Measurements from ENCODE around the gene TTLL11. TPM values are rescaled to one million over a fixed set of nuclear protein-coding genes. Genes with fewer than 3 reads are reported as not detected.

Gene TTLL11
- total and polyA plus RNA-seq, 4 donors, result 1.4 to 4.5 (median 3.6) TPM

GRCh38 chr9:122076117-122076516 is 17.0 kb downstream of the TTLL11 start:
- 92% methylated on average over 4 of the region's 4 CpGs for WGBS
- TF ChIP-seq MAX (IDR thresholded peaks at IDR 0.05) (no peak), JUND (IDR thresholded peaks at IDR 0.05) (no peak), FOXA1 (IDR thresholded peaks at IDR 0.05) (no peak), ATF3 (IDR thresholded peaks at IDR 0.05) (no peak), HNF4G (IDR thresholded peaks at IDR 0.05) (no peak), TAF1 (conservative IDR thresholded peaks at IDR 0.05) (no peak)
- Histone ChIP-seq H3K9me3 (ENCODE audit: control insufficient read depth in 4 of 4, low read length in 3 of 4) (peaks cover 0 to 2% (median 0%) of the 10 kb centered on the region in 4 donors), H3K36me3 (ENCODE audit: control insufficient read depth in 4 of 4, insufficient read depth in 3 of 4, low read depth in 1 of 4, low read length in 3 of 4) (no peaks in the 10 kb centered on the region), H3K4me1 (ENCODE audit: control insufficient read depth in 4 of 4, insufficient read depth in 4 of 4, low read length in 3 of 4) (peaks cover 0 to 3% (median under 1%) of the 10 kb centered on the region in 4 donors), H3K9ac (ENCODE audit: low read depth in 1 of 2, low read length in 2 of 2) (no peak overlapping the region), H3K27me3 (ENCODE audit: control insufficient read depth in 4 of 4, insufficient read depth in 4 of 4, low read length in 3 of 4) (no peaks in the 10 kb centered on the region), H3K27ac (ENCODE audit: low read depth in 1 of 2, low read length in 2 of 2) (no peak overlapping the region), H3K4me3 (ENCODE audit: low read depth in 1 of 3, low read length in 3 of 3) (no peak overlapping the region)
- no peak for DNase-seq (ENCODE audit: low spot score)

GRCh38 chr9:122075135-122076030 is 17.7 kb downstream of the TTLL11 start:
- TF ChIP-seq CTCF (IDR thresholded peaks at IDR 0.05; ENCODE audit: low read depth, low read length, missing input control) (no peak), YY1 (IDR thresholded peaks at IDR 0.05) (no peak), SP1 (IDR thresholded peaks at IDR 0.05) (no peak), FOXA1 (IDR thresholded peaks at IDR 0.05) (no peak), FOXA2 (IDR thresholded peaks at IDR 0.05) (no peak), RXRA (IDR thresholded peaks at IDR 0.05) (no peak), RAD21 (IDR thresholded peaks at IDR 0.05) (no peak), TAF1 (conservative IDR thresholded peaks at IDR 0.05) (no peak), HNF4A (conservative IDR thresholded peaks at IDR 0.05) (no peak), NR2F2 (IDR thresholded peaks at IDR 0.05) (no peak), REST (IDR thresholded peaks at IDR 0.05) (no peak), EGR1 (IDR thresholded peaks at IDR 0.05; ENCODE audit: low read depth in 2 of 2) (no peak), ZBTB33 (IDR thresholded peaks at IDR 0.05) (no peak), MAX (IDR thresholded peaks at IDR 0.05) (no peak), JUND (IDR thresholded peaks at IDR 0.05) (no peak)
- H3K36me3 ChIP-seq (ENCODE audit: control insufficient read depth in 4 of 4, insufficient read depth in 3 of 4, low read depth in 1 of 4, low read length in 3 of 4), result no peaks in the 10 kb centered on the region
- no peak for DNase-seq (ENCODE audit: low spot score)
- no peaks in the 10 kb centered on the region for H3K27me3 ChIP-seq (ENCODE audit: control insufficient read depth in 4 of 4, insufficient read depth in 4 of 4, low read length in 3 of 4)
- 93% methylated on average over 5 of the region's 5 CpGs for WGBS
- no peaks in the 10 kb centered on the region for H3K4me1 ChIP-seq (ENCODE audit: control insufficient read depth in 4 of 4, insufficient read depth in 4 of 4, low read length in 3 of 4)
- peaks cover 0 to 2% (median 0%) of the 10 kb centered on the region in 4 donors for H3K9me3 ChIP-seq (ENCODE audit: control insufficient read depth in 4 of 4, low read length in 3 of 4)
- H3K9ac ChIP-seq (ENCODE audit: low read depth in 1 of 2, low read length in 2 of 2), result no peak overlapping the region
- H3K27ac ChIP-seq (ENCODE audit: low read depth in 1 of 2, low read length in 2 of 2), result no peak overlapping the region
- H3K4me3 ChIP-seq (ENCODE audit: low read depth in 1 of 3, low read length in 3 of 3), result no peak overlapping the region
